Stomach (tissue), 4 donors: Measurements from ENCODE around the gene NLGN1.

Experiments
- EP300 ChIP-seq: sonication (generic); formaldehyde crosslinking; IDR thresholded peaks from one replicate; pipeline ENCODE4 v1.6.1; 2017; ENCODE audit warnings: antibody characterized with exemption
- POLR2A ChIP-seq, 4 donors: fragments of 450-650 bp; IDR thresholded peaks; one replicate each; pipeline ENCODE4 v1.6.1; 2016; ENCODE audit warnings: antibody characterized with exemption in 4 of 4, control low read depth in 2 of 4, mild to moderate bottlenecking in 1 of 4, moderate library complexity in 1 of 4
- POLR2AphosphoS5 ChIP-seq, 3 donors: sonication (generic); formaldehyde crosslinking; IDR thresholded peaks; one replicate each; pipeline ENCODE4 v1.6.1; 2016; ENCODE audit warnings: antibody characterized with exemption in 3 of 3
- TF ChIP-seq, protein P1 (sequence below), 7 experiments: fragments of 450-650 bp in 4 of 7; fragments of 200-600 bp in 3 of 7; sonication (generic) in 3 of 7; IDR thresholded peaks; one replicate each; pipeline ENCODE4 v1.5.1; 2016 to 2019; ENCODE audit warnings: antibody characterized with exemption in 7 of 7, control low read depth in 2 of 7, mild to moderate bottlenecking in 1 of 7

DNA sequence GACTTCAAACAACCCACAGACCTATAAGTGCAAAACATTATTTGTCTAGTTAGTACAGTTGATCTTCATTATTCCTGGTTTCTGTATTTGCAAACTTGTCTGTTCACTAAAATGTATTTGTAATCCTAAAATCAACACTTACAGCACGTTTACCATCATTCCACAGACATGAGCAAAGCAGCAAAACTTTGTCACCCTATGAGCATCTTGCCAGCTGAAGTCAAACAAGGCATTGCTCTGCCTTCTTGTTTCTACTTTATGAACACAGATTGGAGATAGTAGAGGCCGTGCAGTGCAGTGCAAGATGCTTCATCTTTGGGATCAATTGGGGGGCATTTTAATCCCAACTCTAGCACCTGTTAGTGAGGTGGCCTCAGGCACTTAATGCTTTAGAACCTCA, 202.1 kb downstream of the NLGN1 start:
- TF ChIP-seq POLR2AphosphoS5 (IDR thresholded peaks at IDR 0.05) = no peak
- TF ChIP-seq, protein P1, sequence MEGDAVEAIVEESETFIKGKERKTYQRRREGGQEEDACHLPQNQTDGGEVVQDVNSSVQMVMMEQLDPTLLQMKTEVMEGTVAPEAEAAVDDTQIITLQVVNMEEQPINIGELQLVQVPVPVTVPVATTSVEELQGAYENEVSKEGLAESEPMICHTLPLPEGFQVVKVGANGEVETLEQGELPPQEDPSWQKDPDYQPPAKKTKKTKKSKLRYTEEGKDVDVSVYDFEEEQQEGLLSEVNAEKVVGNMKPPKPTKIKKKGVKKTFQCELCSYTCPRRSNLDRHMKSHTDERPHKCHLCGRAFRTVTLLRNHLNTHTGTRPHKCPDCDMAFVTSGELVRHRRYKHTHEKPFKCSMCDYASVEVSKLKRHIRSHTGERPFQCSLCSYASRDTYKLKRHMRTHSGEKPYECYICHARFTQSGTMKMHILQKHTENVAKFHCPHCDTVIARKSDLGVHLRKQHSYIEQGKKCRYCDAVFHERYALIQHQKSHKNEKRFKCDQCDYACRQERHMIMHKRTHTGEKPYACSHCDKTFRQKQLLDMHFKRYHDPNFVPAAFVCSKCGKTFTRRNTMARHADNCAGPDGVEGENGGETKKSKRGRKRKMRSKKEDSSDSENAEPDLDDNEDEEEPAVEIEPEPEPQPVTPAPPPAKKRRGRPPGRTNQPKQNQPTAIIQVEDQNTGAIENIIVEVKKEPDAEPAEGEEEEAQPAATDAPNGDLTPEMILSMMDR (IDR thresholded peaks at IDR 0.05) = no peak
- TF ChIP-seq POLR2A (IDR thresholded peaks at IDR 0.05) = no peak
- TF ChIP-seq EP300 = no peak
